Left colon (tissue), 2 donors: ENCODE results near the gene NWD2. TPM values are rescaled to one million over a fixed set of nuclear protein-coding genes. Genes with fewer than 3 reads are reported as not detected.

Experiments
- ATAC-seq: fragments of 200-7000 bp; cut with Tn5 transposase; one replicate; pipeline ENCODE4 v1.9.1; 2020; ENCODE audit warnings: mild to moderate bottlenecking, moderate library complexity
- DNase-seq, 2 donors: peaks; one replicate each; pipeline ENCODE4 v3.0.0-alpha.2; 2020
- intact Hi-C, 2 donors: fragments of 100-400 bp; cut with DNase I in 1 of 2; cut with micrococcal nuclease in 1 of 2; formaldehyde crosslinking; loops; one replicate each; pipeline versions ENCODE4 v1.11.2 to v1.14.0; 2022; cut with DNase I, micrococcal nuclease
- total RNA-seq, 2 donors: library from RNA; stranded (reverse); fragmentation: NEBNext Ultra II Directional; extraction: Animal tissue kit (Norgen Biotek cat#: 25700); gene quantifications; one replicate each; pipeline ENCODE4 v1.2.1, GENCODE V29; 2021
- donor health status: DM: no; HTN: no; CAD: no.
- donor health status: DM: yes; HTN: yes; CAD: no.

The NWD2 gene
- total RNA-seq, 2 donors from 2014 or later, result 0.34 to 1.2 TPM

GRCh38 chr4:37258221-37258620 lies 13.7 kb downstream of the NWD2 start:
- intact Hi-C loops, result no loop called here
- DNase-seq (no peak), ATAC-seq (no peak)

GRCh38 chr4:37268319-37268718 lies 23.8 kb downstream of the NWD2 start:
- DNase-seq (no peak), ATAC-seq (no peak)
- intact Hi-C loops, result no loop called here

GRCh38 chr4:37279121-37279520 lies 34.6 kb downstream of the NWD2 start:
- intact Hi-C loops, result no loop called here
- no peak for ATAC-seq
- no peak for DNase-seq

- DNase-seq (no peak), ATAC-seq (no peak)
- intact Hi-C loops, result no loop called here
These were observed 35.5 kb downstream of the NWD2 start for GRCh38 chr4:37279894-37280592.

- DNase-seq, result no peak
- ATAC-seq, result no peak
- intact Hi-C loops, result no loop called here
These were observed 54.9 kb downstream of the NWD2 start for GRCh38 chr4:37299468-37299867.

- DNase-seq (no peak), ATAC-seq (no peak)
- intact Hi-C loops, result no loop called here
These were observed 60.1 kb downstream of the NWD2 start for GRCh38 chr4:37304612-37305011.

GRCh38 chr4:37305984-37306383 lies 61.4 kb downstream of the NWD2 start:
- intact Hi-C loops, result no loop called here

GRCh38 chr4:37317104-37317643 lies 72.6 kb downstream of the NWD2 start:
- DNase-seq (no peak), ATAC-seq (no peak)
- intact Hi-C loops, result no loop called here

More at GRCh38 chr4:37305984-37306383, 61.4 kb downstream of the NWD2 start:
- ATAC-seq, result no peak
- DNase-seq, result no peak

GRCh38 chr4:37320513-37321235 lies 76.1 kb downstream of the NWD2 start:
- ATAC-seq (no peak), DNase-seq (no peak)
- intact Hi-C loops, result no loop called here

- intact Hi-C loops, result no loop called here
- ATAC-seq (no peak), DNase-seq (no peak)
These were observed 77.6 kb downstream of the NWD2 start for GRCh38 chr4:37322122-37322521.

- peak in 1 of 2 donors; percentile 14 for DNase-seq
- intact Hi-C loops, result no loop called here
- peak; percentile 25 for ATAC-seq
These were observed 80.0 kb downstream of the NWD2 start for GRCh38 chr4:37324546-37324945.

- intact Hi-C loops, result no loop called here
These were observed 82.3 kb downstream of the NWD2 start for GRCh38 chr4:37326852-37327251.

GRCh38 chr4:37338972-37339371 lies 94.4 kb downstream of the NWD2 start:
- DNase-seq (no peak), ATAC-seq (no peak)
- intact Hi-C loops, result no loop called here

More at GRCh38 chr4:37326852-37327251, 82.3 kb downstream of the NWD2 start:
- DNase-seq, result no peak
- no peak for ATAC-seq

GRCh38 chr4:37358748-37359147 lies 114.2 kb downstream of the NWD2 start:
- no peak for DNase-seq
- no peak for ATAC-seq
- intact Hi-C loops, result no loop called here

GRCh38 chr4:37359261-37359660 lies 114.7 kb downstream of the NWD2 start:
- no peak for ATAC-seq
- no peak for DNase-seq
- intact Hi-C loops, result no loop called here

- ATAC-seq (no peak), DNase-seq (no peak)
- intact Hi-C loops, result no loop called here
These were observed 121.3 kb downstream of the NWD2 start for GRCh38 chr4:37365888-37366287.

GRCh38 chr4:37367901-37368300 lies 123.4 kb downstream of the NWD2 start:
- intact Hi-C loops, result no loop called here
- no peak for ATAC-seq
- DNase-seq, result no peak

GRCh38 chr4:37370052-37370451 lies 125.5 kb downstream of the NWD2 start:
- ATAC-seq, result no peak
- no peak for DNase-seq
- intact Hi-C loops, result no loop called here

GRCh38 chr4:37381040-37381668 lies 136.6 kb downstream of the NWD2 start:
- no peak for DNase-seq
- intact Hi-C loops, result loop anchor here in 1 of 2 donors (10.0 kb wide), 1 partner anchor 1026 kb away; no protein-coding TSS in a partner anchor
- ATAC-seq, result no peak
